HuH-7.5 (cell line): ENCODE results near the gene GOLGA8N.
A peak's percentile ranks its signal among the peaks of the same experiment; 100 is the strongest.

Experiments used
- DNase-seq: peaks from one replicate; pipeline ENCODE4 v3.0.0; 2011; ENCODE audit warnings: low spot score

GOLGA8N gene

DNA sequence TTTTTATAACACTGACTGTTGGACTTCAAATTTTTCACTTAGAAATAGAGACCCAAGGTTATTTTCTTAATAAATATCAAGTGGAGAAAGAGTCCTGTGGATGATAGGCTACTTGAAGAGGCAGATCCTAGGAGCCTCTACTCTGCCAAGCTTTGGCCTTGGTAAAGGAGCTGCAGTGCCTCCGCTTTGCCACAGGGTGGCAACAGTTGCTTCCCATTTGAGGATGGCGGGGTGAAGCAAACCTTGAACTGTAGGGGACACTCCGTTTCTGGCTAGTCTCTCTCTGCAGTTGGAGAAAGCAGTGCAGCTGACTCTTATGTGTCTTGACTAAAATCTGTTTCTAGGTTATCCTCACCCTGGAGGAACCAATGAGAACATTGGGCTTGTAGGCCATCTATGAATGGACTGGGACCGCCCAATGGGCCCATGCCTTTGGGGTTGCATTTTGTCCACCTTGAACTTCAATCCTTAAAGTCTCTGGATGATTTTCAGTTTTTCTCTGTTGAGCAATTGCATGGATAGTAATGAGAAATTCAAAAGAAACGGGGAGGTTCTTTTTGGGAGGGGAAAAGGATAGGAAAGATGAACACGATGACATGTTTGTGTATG lies 58.1 kb downstream of the GOLGA8N start:
- peak; percentile 48 for DNase-seq

DNA sequence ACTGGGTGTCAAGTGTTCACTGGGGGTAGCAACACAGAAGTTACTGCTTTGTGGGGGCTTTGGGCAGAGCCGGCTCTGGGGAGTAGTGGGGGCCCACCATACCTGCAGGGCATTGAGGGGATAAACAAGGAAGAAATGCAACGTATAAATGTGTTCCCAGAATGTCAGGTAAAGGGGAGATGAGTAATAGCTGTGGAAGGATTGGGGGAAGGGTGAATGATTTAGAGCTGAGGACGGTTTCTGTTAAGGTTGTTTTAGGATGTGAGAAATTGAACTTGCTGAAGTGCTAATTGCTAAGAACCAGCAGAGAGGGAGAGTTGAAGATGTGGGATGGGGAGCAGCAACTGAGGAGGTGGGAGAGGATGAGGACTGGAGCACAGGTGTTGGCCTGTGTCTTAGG lies 58.9 kb downstream of the GOLGA8N start:
- DNase-seq, result no peak

DNA sequence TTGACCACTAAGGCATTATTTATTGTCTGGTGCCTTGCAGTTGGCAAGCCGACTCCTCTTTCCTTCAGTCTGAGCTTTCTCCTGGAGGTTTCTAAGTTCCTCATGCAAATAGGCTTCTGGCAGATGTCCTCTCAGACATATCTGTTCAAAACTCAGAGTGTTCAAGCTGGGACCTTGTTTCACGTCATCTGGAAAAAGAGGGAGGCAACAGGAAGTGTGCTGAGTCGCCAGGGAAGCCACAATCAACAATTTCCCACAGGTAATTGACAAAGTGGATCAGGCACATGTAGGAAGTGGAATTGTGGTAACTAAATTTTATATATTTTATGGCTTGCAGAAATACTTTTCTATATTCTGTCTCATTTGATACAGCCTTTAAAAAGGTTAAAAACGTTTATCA lies 62.8 kb downstream of the GOLGA8N start:
- DNase-seq, result no peak

DNA sequence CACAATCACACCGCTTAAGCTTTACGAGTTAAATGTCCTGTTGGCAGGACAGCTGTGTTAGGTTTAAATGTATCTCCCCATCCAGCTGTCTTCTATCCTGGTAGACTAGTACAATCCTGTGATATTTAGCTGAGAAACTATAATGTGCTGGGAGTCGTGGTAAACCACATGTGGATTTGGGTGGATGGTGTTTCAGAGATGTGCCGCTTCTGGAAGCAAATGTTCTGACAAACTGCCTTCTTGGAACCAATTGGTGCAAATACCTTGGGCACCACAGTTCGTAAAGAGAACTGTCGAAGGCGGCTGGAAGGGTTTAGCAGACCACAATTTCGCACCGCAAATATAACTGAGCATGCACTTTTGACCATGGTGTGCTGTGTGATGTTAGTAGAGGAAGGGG lies 63.2 kb downstream of the GOLGA8N start:
- no peak for DNase-seq
